ENCODE data around the gene ZBTB7C.

GRCh38 chr18:48454261-48454757 lies 45.1 kb upstream of the ZBTB7C start:
- no peak for TF ChIP-seq ZNF341 (tag by site-specific recombination; IDR thresholded peaks at IDR 0.05; ENCODE audit: low read depth)
- TF ChIP-seq, protein P1, sequence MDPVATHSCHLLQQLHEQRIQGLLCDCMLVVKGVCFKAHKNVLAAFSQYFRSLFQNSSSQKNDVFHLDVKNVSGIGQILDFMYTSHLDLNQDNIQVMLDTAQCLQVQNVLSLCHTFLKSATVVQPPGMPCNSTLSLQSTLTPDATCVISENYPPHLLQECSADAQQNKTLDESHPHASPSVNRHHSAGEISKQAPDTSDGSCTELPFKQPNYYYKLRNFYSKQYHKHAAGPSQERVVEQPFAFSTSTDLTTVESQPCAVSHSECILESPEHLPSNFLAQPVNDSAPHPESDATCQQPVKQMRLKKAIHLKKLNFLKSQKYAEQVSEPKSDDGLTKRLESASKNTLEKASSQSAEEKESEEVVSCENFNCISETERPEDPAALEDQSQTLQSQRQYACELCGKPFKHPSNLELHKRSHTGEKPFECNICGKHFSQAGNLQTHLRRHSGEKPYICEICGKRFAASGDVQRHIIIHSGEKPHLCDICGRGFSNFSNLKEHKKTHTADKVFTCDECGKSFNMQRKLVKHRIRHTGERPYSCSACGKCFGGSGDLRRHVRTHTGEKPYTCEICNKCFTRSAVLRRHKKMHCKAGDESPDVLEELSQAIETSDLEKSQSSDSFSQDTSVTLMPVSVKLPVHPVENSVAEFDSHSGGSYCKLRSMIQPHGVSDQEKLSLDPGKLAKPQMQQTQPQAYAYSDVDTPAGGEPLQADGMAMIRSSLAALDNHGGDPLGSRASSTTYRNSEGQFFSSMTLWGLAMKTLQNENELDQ (tag by site-specific recombination; IDR thresholded peaks at IDR 0.05; ENCODE audit: low read depth) = no peak
- TF ChIP-seq, protein P2, sequence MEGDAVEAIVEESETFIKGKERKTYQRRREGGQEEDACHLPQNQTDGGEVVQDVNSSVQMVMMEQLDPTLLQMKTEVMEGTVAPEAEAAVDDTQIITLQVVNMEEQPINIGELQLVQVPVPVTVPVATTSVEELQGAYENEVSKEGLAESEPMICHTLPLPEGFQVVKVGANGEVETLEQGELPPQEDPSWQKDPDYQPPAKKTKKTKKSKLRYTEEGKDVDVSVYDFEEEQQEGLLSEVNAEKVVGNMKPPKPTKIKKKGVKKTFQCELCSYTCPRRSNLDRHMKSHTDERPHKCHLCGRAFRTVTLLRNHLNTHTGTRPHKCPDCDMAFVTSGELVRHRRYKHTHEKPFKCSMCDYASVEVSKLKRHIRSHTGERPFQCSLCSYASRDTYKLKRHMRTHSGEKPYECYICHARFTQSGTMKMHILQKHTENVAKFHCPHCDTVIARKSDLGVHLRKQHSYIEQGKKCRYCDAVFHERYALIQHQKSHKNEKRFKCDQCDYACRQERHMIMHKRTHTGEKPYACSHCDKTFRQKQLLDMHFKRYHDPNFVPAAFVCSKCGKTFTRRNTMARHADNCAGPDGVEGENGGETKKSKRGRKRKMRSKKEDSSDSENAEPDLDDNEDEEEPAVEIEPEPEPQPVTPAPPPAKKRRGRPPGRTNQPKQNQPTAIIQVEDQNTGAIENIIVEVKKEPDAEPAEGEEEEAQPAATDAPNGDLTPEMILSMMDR (tag by site-specific recombination; IDR thresholded peaks at IDR 0.05) = no peak
- no peak for TF ChIP-seq PATZ1 (tag by site-specific recombination; IDR thresholded peaks at IDR 0.05)
- TF ChIP-seq ZNF530 (tag by site-specific recombination; IDR thresholded peaks at IDR 0.05; ENCODE audit: low read depth) = no peak
- TF ChIP-seq ZNF362 (tag by site-specific recombination; IDR thresholded peaks at IDR 0.05) = no peak
